H1 (cell line): Measurements from ENCODE around the gene OBSCN. TPM values are rescaled to one million over a fixed set of nuclear protein-coding genes. Genes with fewer than 3 reads are reported as not detected.

ENCODE experiments used
- ATF3 ChIP-seq: IDR thresholded peaks from 2 replicates; pipeline ENCODE4 v1.6.1; 2011; ENCODE audit warnings: low read depth, mild to moderate bottlenecking, low read length; ENCODE audit not compliant: insufficient read depth
- FOSL1 ChIP-seq: IDR thresholded peaks from 2 replicates; pipeline ENCODE4 v1.6.1; 2011; ENCODE audit warnings: mild to moderate bottlenecking, low read depth, low read length, moderate library complexity; ENCODE audit not compliant: insufficient read depth
- GTF2F1 ChIP-seq: IDR thresholded peaks from 2 replicates; pipeline ENCODE4 v1.6.1; 2012; ENCODE audit warnings: low read depth, low read length, improper control_type of control experiment, borderline replicate concordance
- KDM4A ChIP-seq: IDR thresholded peaks from one replicate; pipeline ENCODE4 v1.7.1; 2012; ENCODE audit warnings: low read depth, mild to moderate bottlenecking, moderate library complexity, low read length, inconsistent platforms; ENCODE audit not compliant: severe bottlenecking
- TAF1 ChIP-seq: IDR thresholded peaks from 2 replicates; pipeline ENCODE4 v1.6.1; 2011; ENCODE audit warnings: mild to moderate bottlenecking, low read depth, low read length
- YY1 ChIP-seq: IDR thresholded peaks from 2 replicates; pipeline ENCODE4 v1.6.1; 2011; ENCODE audit warnings: low read depth, mild to moderate bottlenecking, low read length
- polyA plus RNA-seq, 7 experiments: library from polyadenylated mRNA; depleted of rRNA in 3 of 7; stranded (reverse) in 5 of 7; unstranded in 2 of 7; fragments of >200 nt in 5 of 7; fragments of 200-250 nt in 2 of 7; gene quantifications; 1 replicate in 5 of 7; 2 replicates in 1 of 7; 4 replicates in 1 of 7; pipeline versions ENCODE4 v1.2.1 to v1.2.3, GENCODE V29; 2011 to 2013; ENCODE audit warnings: missing spikeins in 2 of 7, mixed read lengths in 2 of 7
- total RNA-seq: library from RNA; stranded (reverse); fragmentation: NEBNext Ultra II Directional; extraction: Animal tissue kit (Norgen Biotek cat#: 25700); gene quantifications from 2 replicates; pipeline ENCODE4 v1.2.1, GENCODE V29; 2021

The OBSCN gene
- total and polyA plus RNA-seq, 2 of the 8 experiments (the other 6 are each of a cell fraction or from before 2014, with no cell fraction given), result 7.5 to 28.4 TPM

DNA sequence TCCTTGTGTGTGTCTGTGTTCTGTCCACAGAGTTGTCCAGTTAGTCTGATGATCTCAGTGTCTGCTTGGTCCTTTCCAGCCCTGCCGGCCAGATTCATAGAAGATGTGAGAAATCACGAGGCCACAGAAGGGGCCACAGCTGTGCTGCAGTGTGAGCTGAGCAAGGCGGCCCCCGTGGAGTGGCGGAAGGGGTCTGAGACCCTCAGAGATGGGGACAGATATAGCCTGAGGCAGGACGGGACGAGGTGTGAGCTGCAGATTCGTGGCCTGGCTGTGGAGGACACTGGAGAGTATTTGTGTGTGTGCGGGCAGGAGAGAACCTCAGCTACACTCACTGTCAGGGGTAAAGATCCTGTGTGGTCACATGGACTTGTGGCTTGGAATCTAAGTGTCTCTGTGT lies 95.8 kb downstream of the OBSCN start (continued):
- TF ChIP-seq YY1 (no peak), GTF2F1 (no peak), TAF1 (no peak), KDM4A (no peak), ATF3 (no peak), FOSL1 (no peak)
